Tibial nerve (tissue), 4 donors: Measurements from ENCODE around the gene SGPP2. TPM values are rescaled to one million over a fixed set of nuclear protein-coding genes. Genes with fewer than 3 reads are reported as not detected.

ENCODE experiments used
- DNase-seq, 2 donors: peaks; one replicate each; pipeline ENCODE4 v3.0.0-alpha.2; 2019; ENCODE audit warnings: low spot score in 2 of 2
- H3K27ac ChIP-seq, 4 donors: fragments of 200-600 bp; sonication (generic) in 3 of 4; one replicate each; pipeline ENCODE4 v1.5.1; 2017 to 2019; ENCODE audit warnings: mild to moderate bottlenecking in 1 of 4
- H3K27me3 ChIP-seq, 2 donors: fragments of 200-600 bp; sonication (generic) in 1 of 2; one replicate each; pipeline versions ENCODE4 v1.5.1 to v1.6.0; 2017 to 2019
- H3K36me3 ChIP-seq, 3 donors: fragments of 200-600 bp; sonication (generic); one replicate each; pipeline ENCODE4 v1.5.1; 2018 to 2019
- H3K4me1 ChIP-seq, 4 donors: fragments of 200-600 bp; sonication (generic) in 3 of 4; one replicate each; pipeline ENCODE4 v1.5.1; 2017 to 2019
- H3K4me3 ChIP-seq, 4 donors: fragments of 200-600 bp; sonication (generic) in 3 of 4; one replicate each; pipeline ENCODE4 v1.5.1; 2017 to 2019; ENCODE audit warnings: mild to moderate bottlenecking in 1 of 4, moderate library complexity in 1 of 4
- H3K9me3 ChIP-seq, 4 donors: fragments of 200-600 bp; sonication (generic) in 3 of 4; one replicate each; pipeline ENCODE4 v1.5.1; 2017 to 2019
- CTCF ChIP-seq, 5 experiments: fragments of 200-600 bp in 3 of 5; fragments of 450-650 bp in 2 of 5; sonication (generic) in 3 of 5; IDR thresholded peaks; one replicate each; pipeline ENCODE4 v1.5.1; 2016 to 2019; ENCODE audit warnings: antibody characterized with exemption in 5 of 5, mild to moderate bottlenecking in 3 of 5, moderate library complexity in 2 of 5
- EP300 ChIP-seq, 2 donors: sonication (generic); formaldehyde crosslinking; IDR thresholded peaks; one replicate each; pipeline ENCODE4 v1.6.1; 2017; ENCODE audit warnings: antibody characterized with exemption in 2 of 2, mild to moderate bottlenecking in 1 of 2
- POLR2A ChIP-seq, 2 donors: fragments of 450-650 bp; IDR thresholded peaks; one replicate each; pipeline ENCODE4 v1.6.1; 2017; ENCODE audit warnings: antibody characterized with exemption in 2 of 2, mild to moderate bottlenecking in 2 of 2, moderate library complexity in 2 of 2
- WGBS, 2 donors: methylation state at CpG; one replicate each; pipeline ENCODE4 v1.1.5; 2018; 5-methylcytosine and 5-hydroxymethylcytosine counted together
- total RNA-seq, 4 donors: library from RNA; depleted of rRNA; stranded (reverse); fragments of >200 nt; gene quantifications; one replicate each; pipeline ENCODE4 v1.1.0, GENCODE V29; 2016

SGPP2 gene
- total RNA-seq, 4 donors from 2014 or later, result not detected

DNA sequence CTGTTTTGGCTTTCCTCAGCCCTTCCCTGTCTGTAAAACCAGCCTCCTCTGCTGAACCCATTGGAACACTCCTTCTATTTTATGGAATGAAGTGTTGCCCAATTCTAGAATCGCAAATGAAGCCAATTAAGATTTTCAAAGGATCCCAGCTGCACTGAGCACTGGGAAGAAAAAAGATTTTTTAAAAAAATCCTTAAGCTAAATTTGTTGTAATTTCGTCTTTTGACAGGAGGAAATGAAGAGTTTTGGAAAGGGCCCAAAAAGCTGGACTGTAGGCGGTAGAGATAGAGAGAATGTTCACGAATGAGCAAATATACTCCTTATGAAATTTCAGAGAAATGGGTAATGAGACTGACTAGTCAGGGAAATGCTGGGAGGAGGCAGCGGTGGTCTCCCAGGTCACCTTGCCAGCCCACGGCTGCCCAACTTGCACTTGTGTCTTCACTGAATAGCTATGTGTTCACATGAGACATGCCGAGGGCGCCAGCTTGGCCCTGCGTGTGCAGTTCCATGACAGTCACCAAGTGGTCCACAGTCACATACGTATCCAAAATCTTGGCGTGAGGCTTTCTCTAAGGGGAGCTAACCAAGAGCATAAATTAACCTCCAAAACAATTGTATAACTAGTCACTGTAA lies 69.9 kb downstream of the SGPP2 start:
- no peaks in the 10 kb centered on the region for H3K4me1 ChIP-seq
- H3K4me3 ChIP-seq, result no peak overlapping the region
- no peak overlapping the region for H3K27ac ChIP-seq
- no peak for TF ChIP-seq POLR2A (IDR thresholded peaks at IDR 0.05)
- no peak for TF ChIP-seq EP300 (IDR thresholded peaks at IDR 0.05)
- no peak for TF ChIP-seq CTCF (IDR thresholded peaks at IDR 0.05)
- no peaks in the 10 kb centered on the region for H3K36me3 ChIP-seq
- H3K27me3 ChIP-seq, result no peaks in the 10 kb centered on the region
- H3K9me3 ChIP-seq, result peaks cover 0 to 3% (median 0%) of the 10 kb centered on the region in 4 donors
- DNase-seq, result no peak
- 71 to 82% methylated on average over 11 of the region's 11 CpGs for WGBS, 2 donors

DNA sequence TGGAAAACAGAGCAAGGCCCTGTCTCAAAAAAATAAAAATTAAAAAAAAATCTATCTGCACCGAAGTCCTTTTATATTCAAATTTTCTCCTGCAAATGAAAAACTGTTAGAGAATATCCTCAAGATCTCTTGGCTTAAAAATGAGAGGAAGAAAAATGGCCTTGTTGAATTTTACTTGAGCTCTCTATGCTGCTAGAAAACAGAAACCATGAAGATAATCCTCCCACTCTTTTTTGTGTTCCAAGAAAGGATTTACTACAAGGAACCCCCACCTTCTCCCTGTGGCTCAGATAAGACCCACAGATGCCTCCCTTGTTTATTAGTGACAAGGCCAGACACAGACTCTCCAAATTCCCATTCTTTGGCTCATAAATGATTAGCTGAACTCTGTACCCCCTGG lies 71.0 kb downstream of the SGPP2 start:
- peaks cover 0 to 3% (median 0%) of the 10 kb centered on the region in 4 donors for H3K9me3 ChIP-seq
- no peak overlapping the region for H3K4me3 ChIP-seq
- DNase-seq, result no peak
- H3K4me1 ChIP-seq, result no peaks in the 10 kb centered on the region
- TF ChIP-seq CTCF (IDR thresholded peaks at IDR 0.05) (no peak), POLR2A (IDR thresholded peaks at IDR 0.05) (no peak), EP300 (IDR thresholded peaks at IDR 0.05) (no peak)
- no peaks in the 10 kb centered on the region for H3K36me3 ChIP-seq
- no peaks in the 10 kb centered on the region for H3K27me3 ChIP-seq
- H3K27ac ChIP-seq, result no peak overlapping the region
- WGBS, 2 donors, result 72 to 78% methylated on average over 1 of the region's 1 CpG

DNA sequence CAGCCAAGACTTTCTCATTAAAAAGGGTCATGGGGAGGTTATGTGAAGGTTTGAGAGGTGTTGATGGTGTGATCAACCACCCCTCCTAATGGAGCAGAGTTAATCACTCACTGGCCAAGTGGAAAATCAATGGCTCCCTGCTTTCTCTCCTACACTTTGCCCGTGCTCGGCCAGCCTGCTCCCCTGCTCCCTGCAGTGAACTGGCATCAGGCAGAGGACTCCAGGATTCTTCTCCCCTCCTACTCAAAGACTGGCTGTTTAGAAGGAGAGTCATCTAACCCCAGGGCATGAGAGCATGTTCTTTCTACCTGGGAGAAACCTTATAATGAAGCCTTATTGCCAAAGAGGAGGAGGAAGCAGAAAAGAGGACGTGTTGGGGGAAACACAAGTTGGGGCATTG lies 74.9 kb downstream of the SGPP2 start:
- H3K4me1 ChIP-seq, result no peaks in the 10 kb centered on the region
- no peaks in the 10 kb centered on the region for H3K9me3 ChIP-seq
- 36 to 47% methylated on average over 3 of the region's 3 CpGs for WGBS, 2 donors

GRCh38 chr2:222504191-222504590 lies 79.8 kb downstream of the SGPP2 start:
- H3K4me1 ChIP-seq, result no peaks in the 10 kb centered on the region
- DNase-seq, result no peak
- no peaks in the 10 kb centered on the region for H3K9me3 ChIP-seq
- TF ChIP-seq CTCF (IDR thresholded peaks at IDR 0.05) (no peak), POLR2A (IDR thresholded peaks at IDR 0.05) (no peak), EP300 (IDR thresholded peaks at IDR 0.05) (no peak)
- no peaks in the 10 kb centered on the region for H3K36me3 ChIP-seq
- WGBS, 2 donors, result 79 to 83% methylated on average over 8 of the region's 8 CpGs
- no peaks in the 10 kb centered on the region for H3K27me3 ChIP-seq
- no peak overlapping the region for H3K4me3 ChIP-seq
- H3K27ac ChIP-seq, result no peak overlapping the region

More for the DNA sequence above, 74.9 kb downstream of the SGPP2 start:
- no peak overlapping the region for H3K27ac ChIP-seq
- no peak for DNase-seq
- no peaks in the 10 kb centered on the region for H3K36me3 ChIP-seq
- no peak overlapping the region for H3K4me3 ChIP-seq
- TF ChIP-seq EP300 (IDR thresholded peaks at IDR 0.05) (no peak), CTCF (IDR thresholded peaks at IDR 0.05) (no peak)
- H3K27me3 ChIP-seq, result no peaks in the 10 kb centered on the region

DNA sequence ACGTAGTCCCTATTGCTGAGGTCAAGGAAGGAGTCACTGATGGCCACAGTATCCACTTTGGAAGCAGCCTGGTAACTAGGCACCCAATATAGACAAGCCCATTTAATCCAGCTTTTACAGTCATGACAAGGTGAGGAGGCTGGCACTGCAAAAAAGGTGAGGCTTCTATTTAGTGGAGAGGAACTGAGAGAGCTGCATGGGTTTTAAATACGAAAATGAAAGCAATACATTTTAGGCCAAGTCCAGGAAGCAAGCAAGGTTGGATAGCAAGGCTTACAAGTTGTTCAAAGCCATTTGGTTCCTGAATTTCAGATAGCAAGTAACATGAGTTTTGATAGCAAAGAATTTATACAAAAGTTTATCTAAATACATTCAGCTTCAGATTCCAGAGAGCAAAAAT lies 80.4 kb downstream of the SGPP2 start:
- DNase-seq, result no peak
- Histone ChIP-seq H3K27ac (no peak overlapping the region), H3K27me3 (peaks cover 0 to 2% of the 10 kb centered on the region in 2 donors), H3K36me3 (no peaks in the 10 kb centered on the region), H3K9me3 (no peaks in the 10 kb centered on the region), H3K4me3 (no peak overlapping the region), H3K4me1 (no peaks in the 10 kb centered on the region)
- 87 to 92% methylated on average over 2 of the region's 2 CpGs for WGBS, 2 donors
- no peak for TF ChIP-seq CTCF (IDR thresholded peaks at IDR 0.05)
- TF ChIP-seq POLR2A (IDR thresholded peaks at IDR 0.05), result no peak
- TF ChIP-seq EP300 (IDR thresholded peaks at IDR 0.05), result no peak
